SKM-1 treated with dmso at 0.1 percent for 144 hours (cell line): Measurements from ENCODE around the gene CD8A.

Experiments
- DNase-seq: peaks from one replicate; lab custom pipeline; 2025; ENCODE audit not compliant: unreplicated experiment; lab: John Stamatoyannopoulos, UW

Gene CD8A

GRCh38 chr2:86809481-86810121, 18.9 kb upstream of the CD8A start:
- no peak for DNase-seq

GRCh38 chr2:86808315-86809161, 17.8 kb upstream of the CD8A start:
- peak; percentile 95 for DNase-seq

- DNase-seq = peak; percentile 31
Measured at GRCh38 chr2:86807468-86808275, 17.0 kb upstream of the CD8A start.

- no peak for DNase-seq
Measured at GRCh38 chr2:86807133-86807467, 16.4 kb upstream of the CD8A start.

GRCh38 chr2:86806059-86806857, 15.5 kb upstream of the CD8A start:
- DNase-seq = no peak

GRCh38 chr2:86800856-86801567, 10.3 kb upstream of the CD8A start:
- DNase-seq = no peak

GRCh38 chr2:86794861-86795260, 4.1 kb upstream of the CD8A start:
- DNase-seq = no peak

- DNase-seq = no peak
Measured at GRCh38 chr2:86793752-86794151, 3.0 kb upstream of the CD8A start.

GRCh38 chr2:86791573-86791972, 860 bp upstream of the CD8A start:
- DNase-seq = no peak

GRCh38 chr2:86790134-86790675, 508 bp downstream of the CD8A start:
- DNase-seq = no peak

- no peak for DNase-seq
Measured at GRCh38 chr2:86789687-86790133, 1.0 kb downstream of the CD8A start.

- no peak for DNase-seq
Measured at GRCh38 chr2:86788881-86789686, 1.6 kb downstream of the CD8A start.

- DNase-seq = no peak
Measured at GRCh38 chr2:86788165-86788564, 2.5 kb downstream of the CD8A start.

- DNase-seq = no peak
Measured at GRCh38 chr2:86787736-86788135, 3.0 kb downstream of the CD8A start.

- DNase-seq = no peak
Measured at GRCh38 chr2:86786001-86786536, 4.6 kb downstream of the CD8A start.

GRCh38 chr2:86785456-86785855, 5.3 kb downstream of the CD8A start:
- DNase-seq = no peak

GRCh38 chr2:86783615-86784339, 6.9 kb downstream of the CD8A start:
- no peak for DNase-seq

GRCh38 chr2:86782748-86783147, 8.0 kb downstream of the CD8A start:
- no peak for DNase-seq
